DND-41 (cell line): ENCODE measurements around the gene CFAP70.

Experiments
- ATAC-seq: fragments of 200-7000 bp; cut with Tn5 transposase; 3 replicates; pipeline ENCODE4 v1.9.1; 2021; ENCODE audit warnings: low read depth; ENCODE audit not compliant: insufficient read depth
- DNase-seq: peaks from one replicate; pipeline ENCODE4 v3.0.0-alpha.2; 2020
- H2AFZ ChIP-seq: 2 replicates; pipeline ENCODE4 v1.6.0; 2012; ENCODE audit warnings: low read depth, low read length
- H3K27ac ChIP-seq: 2 replicates; pipeline ENCODE4 v1.5.1; 2012; ENCODE audit warnings: low read length, inconsistent platforms
- H3K27me3 ChIP-seq: fragments of 200-600 bp; sonication (generic); 2 replicates; pipeline ENCODE4 v1.6.0; 2012; ENCODE audit warnings: low read length, mild to moderate bottlenecking, inconsistent platforms; ENCODE audit not compliant: insufficient read depth, poor library complexity
- H3K36me3 ChIP-seq: 2 replicates; pipeline ENCODE4 v1.5.1; 2012; ENCODE audit warnings: low read length, inconsistent platforms; ENCODE audit not compliant: insufficient read depth
- H3K4me1 ChIP-seq: 2 replicates; pipeline ENCODE4 v1.5.1; 2012; ENCODE audit warnings: mild to moderate bottlenecking, low read length; ENCODE audit not compliant: insufficient read depth
- H3K4me2 ChIP-seq: 2 replicates; pipeline ENCODE4 v1.6.0; 2012; ENCODE audit warnings: mild to moderate bottlenecking, moderate library complexity, low read length, inconsistent platforms; ENCODE audit not compliant: insufficient read depth
- H3K4me3 ChIP-seq, 2 experiments: fragments of 200-600 bp in 1 of 2; shearing (Covaris generic) in 1 of 2; 2 replicates each; pipeline ENCODE4 v1.5.1; 2012 to 2016; ENCODE audit warnings: inconsistent platforms in 2 of 2, low read length in 2 of 2, mild to moderate bottlenecking in 2 of 2, low read depth in 1 of 2, moderate library complexity in 1 of 2
- H3K79me2 ChIP-seq: 2 replicates; pipeline ENCODE4 v1.6.0; 2012; ENCODE audit warnings: low read length, inconsistent platforms; ENCODE audit not compliant: insufficient read depth
- H3K9ac ChIP-seq: 2 replicates; pipeline ENCODE4 v1.6.0; 2012; ENCODE audit warnings: low read depth, mild to moderate bottlenecking, inconsistent platforms, low read length, moderate library complexity
- H3K9me3 ChIP-seq: 2 replicates; pipeline ENCODE4 v1.5.1; 2012; ENCODE audit warnings: low read length, moderate library complexity, mild to moderate bottlenecking, inconsistent platforms; ENCODE audit not compliant: insufficient read depth, severe bottlenecking
- H4K20me1 ChIP-seq: 2 replicates; pipeline ENCODE4 v1.6.0; 2012; ENCODE audit warnings: low read length; ENCODE audit not compliant: insufficient read depth
- EZH2 ChIP-seq: IDR thresholded peaks from 3 replicates; pipeline ENCODE4 v1.6.1; 2012; ENCODE audit warnings: borderline replicate concordance, low read depth, mild to moderate bottlenecking, moderate library complexity, low read length, inconsistent platforms; ENCODE audit not compliant: severe bottlenecking
- TF ChIP-seq, protein P1 (sequence below): IDR thresholded peaks from 2 replicates; pipeline ENCODE4 v1.5.1; 2012; ENCODE audit warnings: borderline replicate concordance, low read length, moderate library complexity, mild to moderate bottlenecking; ENCODE audit not compliant: poor library complexity, severe bottlenecking; ENCODE audit errors: extremely low read depth

Gene CFAP70

DNA sequence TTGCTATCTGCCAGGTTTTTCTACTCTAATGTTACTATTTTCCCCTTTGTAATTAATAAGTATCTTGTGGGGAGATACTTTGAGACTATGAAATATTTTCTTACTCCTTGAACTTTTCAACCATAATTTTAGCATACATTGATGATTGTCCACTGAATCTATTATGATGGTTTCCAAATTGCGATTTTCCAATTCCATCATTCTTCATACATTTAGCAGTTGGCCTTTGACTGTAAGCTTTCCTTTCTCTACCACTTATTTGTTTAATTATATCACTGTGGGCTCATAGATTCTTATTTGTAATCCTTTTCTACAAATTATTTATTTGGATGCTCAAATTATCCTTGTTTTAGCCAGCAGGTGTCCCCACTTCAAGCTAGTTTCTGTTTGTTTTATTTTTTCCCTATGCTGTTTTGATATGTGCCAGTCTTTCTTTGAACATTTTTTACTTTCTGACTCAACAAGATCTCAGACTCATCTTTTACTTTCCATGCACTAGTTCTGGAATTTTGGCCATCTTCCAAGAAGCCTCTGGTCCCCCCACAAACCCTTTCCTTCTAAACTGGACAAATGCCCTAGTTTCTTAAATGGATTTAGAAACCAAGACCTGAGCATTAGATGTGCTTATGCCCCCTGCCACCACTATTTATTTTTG, 94.8 kb downstream of the CFAP70 start:
- peak overlapping the region; percentile 55 for H2AFZ ChIP-seq
- no peak overlapping the region for H3K4me2 ChIP-seq

DNA sequence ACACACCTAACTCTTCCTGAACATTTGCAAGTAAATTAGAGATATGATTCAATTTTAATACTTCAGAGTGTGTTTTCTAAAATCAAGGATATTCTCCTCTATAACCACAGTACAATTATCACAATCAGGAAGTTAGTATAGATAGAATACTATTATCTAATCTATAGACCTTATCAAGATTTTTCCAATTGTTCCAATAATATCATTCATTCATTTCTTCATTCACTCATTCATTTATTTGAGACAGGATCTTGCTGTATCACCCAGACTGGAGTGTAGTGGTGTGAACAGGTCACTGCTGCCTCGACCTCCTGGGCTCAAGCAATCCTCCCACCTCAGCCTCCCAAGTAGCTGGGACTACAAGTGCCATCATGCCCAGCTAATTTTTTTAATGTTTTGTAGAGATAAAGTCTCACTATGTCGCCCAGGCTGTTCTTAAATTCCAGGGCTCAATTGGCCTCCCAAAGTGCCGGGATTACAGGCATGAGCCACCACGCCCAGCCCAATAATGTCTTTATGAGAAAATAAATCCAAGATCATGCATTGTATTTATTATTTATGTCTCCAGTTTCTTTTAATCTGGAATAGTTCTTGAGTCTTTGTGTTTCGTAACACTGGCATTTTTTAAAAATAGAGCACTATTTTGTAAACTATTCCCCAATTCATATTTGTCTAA, 95.6 kb downstream of the CFAP70 start:
- Histone ChIP-seq H3K9ac (no peak overlapping the region), H3K4me2 (no peak overlapping the region), H3K27me3 (peaks cover 4% of the 10 kb centered on the region), H3K4me3 (no peak overlapping the region), H3K4me1 (no peaks in the 10 kb centered on the region), H3K27ac (no peak overlapping the region), H4K20me1 (no peaks in the 10 kb centered on the region), H3K79me2 (no peaks in the 10 kb centered on the region), H3K9me3 (peaks cover 8% of the 10 kb centered on the region), H3K36me3 (no peaks in the 10 kb centered on the region), H2AFZ (no peak overlapping the region)
- ATAC-seq (no peak), DNase-seq (no peak)
- TF ChIP-seq EZH2 = no peak
- TF ChIP-seq, protein P1, sequence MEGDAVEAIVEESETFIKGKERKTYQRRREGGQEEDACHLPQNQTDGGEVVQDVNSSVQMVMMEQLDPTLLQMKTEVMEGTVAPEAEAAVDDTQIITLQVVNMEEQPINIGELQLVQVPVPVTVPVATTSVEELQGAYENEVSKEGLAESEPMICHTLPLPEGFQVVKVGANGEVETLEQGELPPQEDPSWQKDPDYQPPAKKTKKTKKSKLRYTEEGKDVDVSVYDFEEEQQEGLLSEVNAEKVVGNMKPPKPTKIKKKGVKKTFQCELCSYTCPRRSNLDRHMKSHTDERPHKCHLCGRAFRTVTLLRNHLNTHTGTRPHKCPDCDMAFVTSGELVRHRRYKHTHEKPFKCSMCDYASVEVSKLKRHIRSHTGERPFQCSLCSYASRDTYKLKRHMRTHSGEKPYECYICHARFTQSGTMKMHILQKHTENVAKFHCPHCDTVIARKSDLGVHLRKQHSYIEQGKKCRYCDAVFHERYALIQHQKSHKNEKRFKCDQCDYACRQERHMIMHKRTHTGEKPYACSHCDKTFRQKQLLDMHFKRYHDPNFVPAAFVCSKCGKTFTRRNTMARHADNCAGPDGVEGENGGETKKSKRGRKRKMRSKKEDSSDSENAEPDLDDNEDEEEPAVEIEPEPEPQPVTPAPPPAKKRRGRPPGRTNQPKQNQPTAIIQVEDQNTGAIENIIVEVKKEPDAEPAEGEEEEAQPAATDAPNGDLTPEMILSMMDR = no peak

More for the DNA sequence above, 94.8 kb downstream of the CFAP70 start:
- no peak for DNase-seq
- Histone ChIP-seq H3K9me3 (peaks cover 8% of the 10 kb centered on the region), H3K27me3 (peaks cover 4% of the 10 kb centered on the region), H4K20me1 (no peaks in the 10 kb centered on the region), H3K27ac (no peak overlapping the region), H3K9ac (no peak overlapping the region), H3K4me3 (no peak overlapping the region), H3K79me2 (no peaks in the 10 kb centered on the region), H3K4me1 (no peaks in the 10 kb centered on the region), H3K36me3 (no peaks in the 10 kb centered on the region)
- no peak for TF ChIP-seq EZH2
- TF ChIP-seq, protein P1 = peak; percentile 68
- no peak for ATAC-seq

DNA sequence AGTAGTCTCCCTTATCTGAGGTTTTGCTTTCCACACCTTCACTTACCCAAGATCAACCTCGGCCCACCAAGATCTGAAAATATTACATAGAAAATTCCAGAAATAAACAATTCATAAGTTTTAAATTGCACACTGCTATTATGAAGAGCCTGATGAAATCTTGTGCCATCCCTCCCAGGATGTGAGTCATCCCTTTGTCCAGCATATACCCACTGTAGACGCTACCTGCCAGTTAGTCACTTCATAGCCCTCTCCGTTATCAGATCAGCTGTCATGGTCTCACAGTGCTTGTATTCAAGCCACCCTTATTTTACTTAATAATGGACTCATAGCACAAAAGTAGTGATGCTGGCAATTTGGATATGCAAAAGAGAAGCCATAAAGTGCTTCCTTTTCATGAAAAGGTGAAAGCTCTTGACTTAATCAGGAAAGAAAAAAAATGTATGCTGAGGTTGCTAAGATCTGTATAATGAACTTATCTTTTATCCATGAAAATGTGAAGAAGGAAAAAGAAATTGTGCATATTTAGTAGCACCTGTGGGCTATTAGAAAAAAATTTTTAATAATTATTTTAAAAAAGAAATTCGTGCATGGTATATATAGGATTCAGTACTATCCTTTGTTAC, 96.4 kb downstream of the CFAP70 start:
- no peak for ATAC-seq
- Histone ChIP-seq H3K4me2 (no peak overlapping the region), H3K9ac (no peak overlapping the region), H3K36me3 (no peaks in the 10 kb centered on the region), H3K27ac (no peak overlapping the region), H3K9me3 (peaks cover 8% of the 10 kb centered on the region), H3K79me2 (no peaks in the 10 kb centered on the region), H3K4me3 (no peak overlapping the region), H2AFZ (no peak overlapping the region), H3K27me3 (peaks cover 3% of the 10 kb centered on the region), H3K4me1 (no peaks in the 10 kb centered on the region), H4K20me1 (no peaks in the 10 kb centered on the region)
- TF ChIP-seq, protein P1 = no peak
- no peak for TF ChIP-seq EZH2
- DNase-seq = no peak
